ENCODE data around the gene TASP1.
"Not testable (repeated sequence)": the region's sequence is repeated elsewhere in the genome, so short reads cannot be mapped to it uniquely, and the experiment has no call there.

The TASP1 gene

GRCh38 chr20:13363473-13363872, 275.3 kb downstream of the TASP1 start:
- no peak for TF ChIP-seq CTCF (IDR thresholded peaks at IDR 0.05; ENCODE audit: insufficient read depth, missing control alignments)
- DNase-seq (ENCODE audit: insufficient read length, low spot score) (no peak), FAIRE-seq (no peak)

GRCh38 chr20:13362165-13362564, 276.6 kb downstream of the TASP1 start:
- FAIRE-seq; DNase-seq (ENCODE audit: insufficient read length, low spot score): not testable (repeated sequence)

GRCh38 chr20:13358936-13359335, 279.8 kb downstream of the TASP1 start:
- DNase-seq (ENCODE audit: insufficient read length, low spot score); FAIRE-seq: not testable (repeated sequence)

- not testable (repeated sequence) for FAIRE-seq; DNase-seq (ENCODE audit: insufficient read length, low spot score)
Observed at GRCh38 chr20:13357782-13358181, 280.9 kb downstream of the TASP1 start.

- no peak for TF ChIP-seq CTCF (IDR thresholded peaks at IDR 0.05; ENCODE audit: insufficient read depth, missing control alignments)
- DNase-seq (ENCODE audit: insufficient read length, low spot score), result no peak
- no peak for FAIRE-seq
Observed at GRCh38 chr20:13356591-13356990, 282.1 kb downstream of the TASP1 start.

- no peak for FAIRE-seq
- TF ChIP-seq CTCF (IDR thresholded peaks at IDR 0.05; ENCODE audit: insufficient read depth, missing control alignments), result no peak
Observed at GRCh38 chr20:13355941-13356486, 282.7 kb downstream of the TASP1 start.

GRCh38 chr20:13355411-13355810, 283.3 kb downstream of the TASP1 start:
- FAIRE-seq, result no peak
- TF ChIP-seq CTCF (IDR thresholded peaks at IDR 0.05; ENCODE audit: insufficient read depth, missing control alignments), result no peak
- no peak for DNase-seq (ENCODE audit: insufficient read length, low spot score)

More at GRCh38 chr20:13355941-13356486, 282.7 kb downstream of the TASP1 start:
- no peak for DNase-seq (ENCODE audit: insufficient read length, low spot score)

GRCh38 chr20:13353261-13353945, 285.3 kb downstream of the TASP1 start:
- DNase-seq (ENCODE audit: insufficient read length, low spot score) (no peak), FAIRE-seq (no peak)

More at GRCh38 chr20:13353261-13353945, 285.3 kb downstream of the TASP1 start:
- no peak for TF ChIP-seq CTCF (IDR thresholded peaks at IDR 0.05; ENCODE audit: insufficient read depth, missing control alignments)

Data from D721Med (cell line).